Adrenal gland (tissue), 12 donors: ENCODE data around the gene RCC2. TPM values are rescaled to one million over a fixed set of nuclear protein-coding genes. Genes with fewer than 3 reads are reported as not detected.

Experiments
- DNase-seq, 7 donors: peaks; one replicate each; pipeline ENCODE4 v3.0.0-alpha.2; 2019 to 2020
- H3K27ac ChIP-seq, 5 donors: fragments of 200-600 bp; sonication (generic) in 4 of 5; 1 replicate in 3 of 5; 2 replicates in 2 of 5; pipeline versions ENCODE4 v1.5.1 to v1.8.0; 2016 to 2020; ENCODE audit warnings: mild to moderate bottlenecking in 1 of 5
- H3K27me3 ChIP-seq: fragments of 200-600 bp; 2 replicates; pipeline ENCODE4 v1.8.0; 2021
- H3K36me3 ChIP-seq, 2 donors: fragments of 200-600 bp; replicated peaks in 1 of 2; 1 replicate in 1 of 2; 2 replicates in 1 of 2; pipeline versions ENCODE4 v1.5.1 to v1.8.0; 2018 to 2022
- H3K4me1 ChIP-seq, 2 donors: fragments of 200-600 bp; replicated peaks in 1 of 2; 1 replicate in 1 of 2; 2 replicates in 1 of 2; pipeline versions ENCODE4 v1.5.1 to v1.8.0; 2018 to 2021
- H3K4me3 ChIP-seq, 4 donors: fragments of 200-600 bp; sonication (generic) in 3 of 4; one replicate each; pipeline ENCODE4 v1.5.1; 2016 to 2018
- H3K9me3 ChIP-seq, 3 donors: fragments of 200-600 bp; sonication (generic) in 1 of 3; replicated peaks in 1 of 3; 1 replicate in 2 of 3; 2 replicates in 1 of 3; pipeline versions ENCODE4 v1.5.1 to v1.8.0; 2016 to 2021
- POLR2A ChIP-seq, 2 donors: fragments of 450-650 bp; IDR thresholded peaks; one replicate each; pipeline ENCODE4 v1.6.1; 2017; ENCODE audit warnings: antibody characterized with exemption in 2 of 2, mild to moderate bottlenecking in 2 of 2, moderate library complexity in 1 of 2
- WGBS, 4 donors: extraction: QIAGEN DNeasy Blood & Tissue Kit in 2 of 4; methylation state at CpG; one replicate each; pipeline versions ENCODE4 v1.1.5 to v1.1.7; 2013 to 2017; 5-methylcytosine and 5-hydroxymethylcytosine counted together
- intact Hi-C, 2 donors: fragments of 100-400 bp; cut with DNase I; formaldehyde crosslinking; loops; one replicate each; pipeline versions ENCODE4 v1.14.1 to v1.15.0; 2022 to 2023
- polyA plus RNA-seq, 3 donors: library from polyadenylated mRNA; stranded (reverse); fragments of 200-250 nt in 2 of 3; fragments of 350-450 nt in 1 of 3; fragmentation: Illumina TruSeq in 1 of 3; extraction: RNeasy Lipid Tissue Mini Kit (QIAGEN cat#74804) in 1 of 3; gene quantifications; one replicate each; pipeline ENCODE4 v1.2.3, GENCODE V29; 2013 to 2014
- total RNA-seq, 9 donors: library from RNA; depleted of rRNA in 4 of 9; stranded (reverse); fragments of >200 nt in 4 of 9; fragments of 120-200 nt in 1 of 9; fragmentation: NEBNext Ultra II Directional in 1 of 9; extraction: Animal tissue kit (Norgen Biotek cat#: 25700) in 1 of 9; gene quantifications; one replicate each; pipeline versions ENCODE4 v1.1.0 to v1.2.4, GENCODE V29; 2013 to 2023
- TF ChIP-seq, protein P1 (sequence below), 6 experiments: fragments of 450-650 bp in 4 of 6; fragments of 200-600 bp in 2 of 6; sonication (generic) in 1 of 6; IDR thresholded peaks; 1 replicate in 5 of 6; 2 replicates in 1 of 6; pipeline versions ENCODE4 v1.5.1 to v1.8.0; 2016 to 2021; ENCODE audit warnings: antibody characterized with exemption in 6 of 6, mild to moderate bottlenecking in 2 of 6, moderate library complexity in 1 of 6
- donor health status: healthy with polysubstance abuse.
- donor health status: Bipolar disorder and iron deficiency.
- donor health status: DM: yes; HTN: yes; CAD: no.
- donor health status: DM: no; HTN: no; CAD: no.
- donor health status: DM: no; HTN: no; CAD: no.
- donor health status: DM: yes; HTN: yes; CAD: no.

Gene RCC2
- total and polyA plus RNA-seq, 12 donors: 19.3 to 38.3 (median 28.6) TPM

DNA sequence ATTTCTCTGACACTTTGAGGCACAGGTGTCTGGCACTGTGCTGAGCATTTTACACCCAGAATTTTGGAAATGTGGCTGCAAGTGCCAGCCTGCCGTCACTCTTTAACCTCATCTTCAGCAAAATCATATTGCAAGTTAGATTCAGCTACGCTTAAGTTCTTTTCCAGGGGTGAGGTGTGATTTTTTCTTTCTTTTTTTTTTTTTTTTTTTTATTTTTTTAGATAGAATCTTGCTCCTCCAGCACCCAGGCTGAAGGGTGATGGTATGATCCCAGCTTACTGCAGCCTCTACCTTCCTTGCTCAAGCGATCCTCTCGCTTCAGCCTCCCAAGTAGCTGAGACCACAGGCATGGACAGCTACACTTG, 2.5 kb upstream of the RCC2 start:
- Histone ChIP-seq H3K27me3 (no peaks in the 10 kb centered on the region), H3K36me3 (no peaks in the 10 kb centered on the region), H3K9me3 (no peaks in the 10 kb centered on the region), H3K27ac (no peak overlapping the region), H3K4me1 (peaks cover 6 to 13% of the 10 kb centered on the region in 2 donors), H3K4me3 (no peak overlapping the region)
- DNase-seq: no peak
- TF ChIP-seq, protein P1, sequence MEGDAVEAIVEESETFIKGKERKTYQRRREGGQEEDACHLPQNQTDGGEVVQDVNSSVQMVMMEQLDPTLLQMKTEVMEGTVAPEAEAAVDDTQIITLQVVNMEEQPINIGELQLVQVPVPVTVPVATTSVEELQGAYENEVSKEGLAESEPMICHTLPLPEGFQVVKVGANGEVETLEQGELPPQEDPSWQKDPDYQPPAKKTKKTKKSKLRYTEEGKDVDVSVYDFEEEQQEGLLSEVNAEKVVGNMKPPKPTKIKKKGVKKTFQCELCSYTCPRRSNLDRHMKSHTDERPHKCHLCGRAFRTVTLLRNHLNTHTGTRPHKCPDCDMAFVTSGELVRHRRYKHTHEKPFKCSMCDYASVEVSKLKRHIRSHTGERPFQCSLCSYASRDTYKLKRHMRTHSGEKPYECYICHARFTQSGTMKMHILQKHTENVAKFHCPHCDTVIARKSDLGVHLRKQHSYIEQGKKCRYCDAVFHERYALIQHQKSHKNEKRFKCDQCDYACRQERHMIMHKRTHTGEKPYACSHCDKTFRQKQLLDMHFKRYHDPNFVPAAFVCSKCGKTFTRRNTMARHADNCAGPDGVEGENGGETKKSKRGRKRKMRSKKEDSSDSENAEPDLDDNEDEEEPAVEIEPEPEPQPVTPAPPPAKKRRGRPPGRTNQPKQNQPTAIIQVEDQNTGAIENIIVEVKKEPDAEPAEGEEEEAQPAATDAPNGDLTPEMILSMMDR (IDR thresholded peaks at IDR 0.05): no peak
- no peak for TF ChIP-seq POLR2A (IDR thresholded peaks at IDR 0.05)
- intact Hi-C loops: no loop called here
- WGBS, 4 donors: 88 to 95% (median 91%) methylated on average over 4 of the region's 4 CpGs

DNA sequence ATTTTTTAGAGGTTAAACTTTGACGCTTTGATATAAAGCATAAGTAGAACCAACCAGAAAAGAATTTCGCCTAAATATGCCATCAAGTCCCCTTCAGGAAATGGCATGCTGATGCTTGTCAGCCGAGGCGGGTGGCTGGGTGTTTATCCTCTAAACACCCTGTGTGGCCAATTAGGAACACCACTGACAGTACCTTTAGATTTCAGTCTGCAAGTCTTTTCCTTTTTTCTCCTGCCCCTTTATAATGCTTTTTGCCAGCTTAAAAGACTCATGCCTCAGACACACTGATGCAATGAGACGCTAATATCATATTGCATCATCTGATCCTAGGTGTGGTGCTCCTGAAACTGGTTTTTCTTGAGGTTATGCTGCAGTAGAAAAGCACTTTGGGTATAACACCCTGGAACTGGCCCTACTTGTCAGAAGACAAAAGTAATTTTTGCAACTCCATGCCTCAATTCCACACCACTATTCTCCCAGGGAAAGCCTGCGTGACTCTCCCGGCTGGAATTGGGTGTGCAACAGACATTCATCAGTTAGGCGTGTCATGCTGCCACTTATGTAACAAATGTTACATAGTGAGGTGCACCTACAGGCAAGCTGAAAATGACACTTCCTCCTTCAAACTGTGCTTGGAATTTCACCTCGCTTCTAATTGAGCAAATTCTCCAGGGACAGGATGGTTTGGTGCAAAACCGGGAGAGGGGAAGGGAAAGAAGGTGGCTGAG, 2.0 kb upstream of the RCC2 start:
- Histone ChIP-seq H3K27me3 (no peaks in the 10 kb centered on the region), H3K9me3 (no peaks in the 10 kb centered on the region), H3K4me3 (no peak overlapping the region), H3K36me3 (no peaks in the 10 kb centered on the region), H3K4me1 (peaks cover 11 to 18% of the 10 kb centered on the region in 2 donors), H3K27ac (no peak overlapping the region)
- WGBS, 4 donors: 64 to 75% (median 67%) methylated on average over 10 of the region's 10 CpGs
- DNase-seq: no peak
- no peak for TF ChIP-seq POLR2A (IDR thresholded peaks at IDR 0.05)
- TF ChIP-seq, protein P1 (IDR thresholded peaks at IDR 0.05): no peak
- intact Hi-C loops: no loop called here

DNA sequence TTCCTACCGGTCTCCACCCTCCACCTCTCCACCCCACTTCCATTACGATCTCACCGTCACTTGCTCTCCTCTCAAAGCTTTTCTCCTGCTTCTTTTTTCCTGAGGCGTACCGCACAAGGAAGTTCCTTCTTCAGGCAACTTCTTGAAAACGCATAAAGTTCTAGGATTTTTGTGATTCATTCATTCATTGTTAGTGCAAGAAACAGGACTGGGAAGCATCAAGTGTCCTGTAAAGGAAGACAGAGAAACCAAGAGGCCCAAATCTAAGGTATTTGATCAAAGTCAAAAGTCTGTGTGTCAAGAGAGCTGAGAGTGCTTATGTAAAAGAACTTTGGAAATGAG, 1.3 kb upstream of the RCC2 start:
- no peaks in the 10 kb centered on the region for H3K36me3 ChIP-seq
- no peak for DNase-seq
- H3K4me3 ChIP-seq: no peak overlapping the region
- H3K27ac ChIP-seq: no peak overlapping the region
- 74 to 92% (median 74%) methylated on average over 6 of the region's 6 CpGs for WGBS, 4 donors
- intact Hi-C loops: no loop called here
- H3K4me1 ChIP-seq: peaks cover 11 to 21% of the 10 kb centered on the region in 2 donors
- no peaks in the 10 kb centered on the region for H3K9me3 ChIP-seq
- TF ChIP-seq, protein P1 (IDR thresholded peaks at IDR 0.05): no peak
- no peak for TF ChIP-seq POLR2A (IDR thresholded peaks at IDR 0.05)
- H3K27me3 ChIP-seq: no peaks in the 10 kb centered on the region

DNA sequence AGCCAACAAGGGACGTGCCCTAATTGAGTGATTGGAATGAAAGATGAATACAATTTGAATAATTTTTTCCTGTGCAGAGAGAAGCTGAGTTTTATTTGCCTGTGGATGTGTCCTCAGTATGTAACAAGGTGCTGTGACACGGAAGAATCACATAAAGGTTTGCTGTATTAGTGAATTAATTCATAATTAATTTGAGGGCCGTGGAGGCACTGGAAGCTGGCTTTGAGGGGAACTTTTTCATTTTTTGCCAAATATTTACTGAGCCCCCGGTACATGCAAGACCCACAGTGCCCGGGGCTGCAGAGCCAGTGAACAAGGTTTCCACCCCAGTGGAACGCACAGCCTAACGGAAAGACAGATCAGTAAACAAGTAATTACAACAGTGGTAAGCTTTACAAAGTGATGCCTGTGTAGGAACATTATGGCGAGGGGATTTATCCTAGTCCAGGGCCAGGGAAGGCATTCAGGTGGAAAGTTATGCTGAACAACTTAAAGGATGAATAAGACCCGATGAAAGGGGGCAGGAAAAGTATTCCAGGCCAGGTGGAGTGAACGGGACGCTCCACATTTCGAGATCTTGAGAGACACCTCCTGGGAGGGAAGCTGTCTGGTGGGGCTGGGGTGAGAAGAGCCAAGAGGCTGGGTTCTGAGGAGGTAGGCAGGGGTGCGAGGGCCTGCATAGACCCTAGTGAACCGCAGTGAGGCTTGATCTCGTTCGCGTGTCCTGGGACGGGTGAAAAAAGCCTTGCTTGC, 773 bp upstream of the RCC2 start:
- 67 to 70% (median 69%) methylated on average over 18 of the region's 18 CpGs for WGBS, 4 donors
- Histone ChIP-seq H3K27me3 (no peaks in the 10 kb centered on the region), H3K4me1 (peaks cover 11 to 21% of the 10 kb centered on the region in 2 donors), H3K27ac (peak overlapping the region in 3 of 5 donors; percentile 72 to 82 (median 76)), H3K36me3 (no peaks in the 10 kb centered on the region), H3K9me3 (no peaks in the 10 kb centered on the region), H3K4me3 (peak overlapping the region in 1 of 4 donors; percentile 88)
- TF ChIP-seq, protein P1 (IDR thresholded peaks at IDR 0.05): no peak
- no peak for TF ChIP-seq POLR2A (IDR thresholded peaks at IDR 0.05)
- DNase-seq: no peak
- intact Hi-C loops: no loop called here
